ENCODE measurements around the gene CYRIA.

- no peak for TF ChIP-seq CTCF (IDR thresholded peaks at IDR 0.05)
- no peak for TF ChIP-seq POLR2A (IDR thresholded peaks at IDR 0.05)
These were observed 791 bp upstream of the CYRIA start for GRCh38 chr2:16666449-16666801.
